ENCODE results near the gene EVX2.
A peak's percentile ranks its signal among the peaks of the same experiment; 100 is the strongest.

EVX2 gene

GRCh38 chr2:176083796-176084261 lies at the start of gene EVX2:
Gene EVX2 (minus strand): TSS chr2:176083962. CDS start chr2:176083776, 186 bp downstream.
- DNase-seq = no peak

DNA sequence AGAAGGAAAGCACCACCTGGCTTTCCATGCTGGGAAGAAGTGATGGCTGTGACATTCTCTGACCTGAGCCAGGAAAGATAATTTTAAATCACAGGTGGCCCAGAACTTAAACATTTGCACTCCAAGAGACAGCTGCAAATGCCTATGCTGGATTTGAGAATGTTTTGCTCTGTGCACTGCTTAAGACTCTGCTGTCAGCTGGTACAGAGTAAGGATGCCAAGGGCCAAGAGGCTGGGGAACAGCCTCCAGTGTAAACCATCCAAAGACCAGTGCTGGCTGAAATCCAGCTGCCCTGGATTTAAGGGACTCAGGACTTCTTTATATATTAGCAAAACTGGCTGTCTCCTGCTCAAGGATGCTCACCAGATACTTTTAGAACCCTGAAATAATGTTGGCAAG lies 49.6 kb upstream of the EVX2 start:
- no peak for DNase-seq

DNA sequence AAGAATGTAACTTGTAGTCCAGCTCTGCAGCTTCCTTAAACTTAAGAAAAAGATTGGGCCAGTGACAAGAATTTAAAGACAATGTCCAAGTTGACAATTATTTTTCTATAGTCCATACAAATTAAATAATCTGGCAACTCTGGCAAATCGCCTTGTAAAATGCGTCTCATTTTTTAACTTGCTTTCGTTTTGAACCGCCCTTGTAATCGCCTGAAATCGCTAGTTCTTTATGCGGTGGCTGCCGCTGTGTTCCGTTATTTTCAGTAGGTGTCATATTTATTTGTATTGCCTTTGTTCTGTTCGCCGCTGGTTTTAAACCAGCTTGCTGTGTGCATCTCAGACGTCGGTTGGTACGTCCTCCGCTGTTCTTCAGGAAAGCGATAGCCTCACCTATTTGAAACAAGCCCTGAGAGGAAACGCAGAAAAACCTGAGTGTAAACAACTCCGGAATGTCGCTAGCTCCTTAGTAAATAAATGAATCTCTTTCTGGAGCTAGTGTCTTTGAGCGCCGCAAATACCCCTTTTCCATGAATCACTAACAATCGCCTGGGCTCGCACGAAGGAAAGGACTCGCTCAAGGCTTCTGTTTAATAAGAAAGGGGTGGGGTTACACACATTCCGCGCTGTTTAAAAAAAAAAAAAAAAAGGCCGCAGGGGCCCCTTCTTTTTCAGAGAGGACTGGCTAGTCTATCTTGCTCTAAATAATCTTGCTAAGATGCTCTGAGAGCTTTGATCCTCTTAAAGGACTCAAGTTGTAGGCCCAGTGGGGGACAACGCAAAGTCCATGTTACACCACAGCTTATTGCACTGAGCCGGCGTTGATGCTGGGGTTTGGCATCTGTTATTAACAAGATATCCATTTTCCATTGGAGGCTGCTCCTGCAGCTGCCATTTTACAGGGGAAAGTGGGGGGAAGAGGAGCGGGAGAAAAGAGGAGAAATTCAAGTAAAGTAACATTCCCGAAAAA lies 48.7 kb upstream of the EVX2 start:
- no peak for DNase-seq

DNA sequence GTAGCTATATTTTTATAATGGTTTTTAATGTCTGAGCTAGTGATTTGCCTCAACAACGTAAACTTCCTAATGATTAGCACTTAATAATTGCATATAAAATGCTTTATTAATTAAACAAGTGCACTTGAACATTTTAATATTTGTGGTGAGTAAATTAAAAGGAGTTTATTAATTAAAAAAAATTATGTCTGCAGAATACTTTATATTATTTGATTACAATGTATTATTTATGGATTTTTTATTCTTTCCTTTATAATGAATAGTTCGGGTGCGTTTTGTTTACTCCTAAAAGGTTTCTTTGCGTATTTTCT lies 48.0 kb upstream of the EVX2 start:
- DNase-seq = no peak

DNA sequence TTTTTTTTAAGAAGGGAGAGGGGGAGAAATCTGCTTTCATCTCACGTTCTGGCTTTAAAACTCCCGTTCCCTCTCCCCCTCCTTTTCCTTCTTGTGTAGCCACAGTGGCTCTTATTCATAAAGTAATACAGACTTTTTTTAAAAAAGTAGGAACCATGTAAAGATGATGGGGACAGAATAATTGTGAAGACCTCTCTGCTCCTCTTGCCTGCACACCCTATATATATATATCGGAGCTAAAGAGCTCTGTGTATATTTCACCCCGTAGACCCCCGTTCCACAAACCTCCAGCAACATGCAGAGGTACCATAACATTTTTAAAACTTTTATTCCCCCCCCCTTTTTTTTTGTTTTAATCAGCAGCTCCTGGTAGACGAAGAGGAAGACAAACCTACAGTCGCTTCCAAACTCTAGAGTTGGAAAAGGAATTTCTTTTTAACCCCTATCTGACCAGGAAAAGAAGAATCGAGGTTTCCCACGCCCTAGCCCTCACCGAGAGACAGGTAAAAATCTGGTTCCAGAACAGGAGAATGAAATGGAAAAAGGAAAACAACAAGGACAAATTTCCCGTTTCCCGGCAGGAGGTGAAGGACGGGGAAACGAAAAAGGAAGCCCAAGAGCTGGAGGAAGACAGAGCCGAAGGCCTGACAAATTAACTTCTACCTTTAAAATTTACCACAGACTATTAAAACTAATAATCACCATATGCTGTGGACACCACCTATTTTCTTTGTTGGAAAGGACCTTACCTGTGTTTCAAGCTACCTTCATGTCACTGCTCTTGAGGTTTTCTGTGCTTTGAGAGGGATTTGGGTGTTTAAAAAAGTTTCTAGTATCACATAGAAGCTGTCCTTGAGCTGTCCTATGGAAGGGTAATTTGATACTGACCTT lies 47.4 kb upstream of the EVX2 start:
- DNase-seq = no peak

DNA sequence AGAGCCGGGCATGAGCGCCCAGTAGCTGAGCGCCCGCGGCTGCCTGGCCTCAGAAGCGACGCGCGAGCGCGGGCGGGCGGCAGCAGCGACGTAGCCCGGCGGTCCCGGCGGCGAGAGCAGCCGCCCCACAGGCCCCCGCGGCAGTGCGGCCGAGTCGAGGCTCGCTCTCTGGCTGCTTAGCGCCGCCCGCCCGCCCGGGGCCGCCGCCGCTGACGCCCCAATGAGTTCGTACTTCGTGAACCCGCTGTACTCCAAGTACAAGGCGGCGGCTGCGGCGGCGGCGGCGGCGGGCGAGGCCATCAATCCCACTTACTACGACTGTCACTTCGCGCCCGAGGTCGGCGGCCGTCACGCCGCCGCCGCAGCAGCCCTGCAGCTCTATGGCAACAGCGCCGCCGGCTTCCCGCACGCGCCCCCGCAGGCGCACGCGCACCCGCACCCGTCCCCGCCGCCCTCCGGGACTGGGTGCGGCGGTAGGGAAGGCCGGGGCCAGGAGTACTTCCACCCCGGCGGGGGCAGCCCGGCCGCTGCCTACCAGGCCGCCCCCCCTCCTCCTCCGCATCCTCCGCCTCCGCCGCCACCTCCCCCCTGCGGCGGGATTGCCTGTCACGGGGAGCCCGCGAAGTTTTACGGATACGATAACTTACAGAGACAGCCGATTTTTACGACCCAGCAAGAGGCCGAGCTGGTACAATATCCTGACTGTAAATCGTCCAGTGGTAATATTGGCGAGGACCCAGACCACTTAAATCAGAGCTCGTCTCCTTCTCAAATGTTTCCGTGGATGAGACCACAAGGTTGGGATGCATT lies 46.6 kb upstream of the EVX2 start:
- DNase-seq = peak in 1 of 2 experiments; percentile 20

DNA sequence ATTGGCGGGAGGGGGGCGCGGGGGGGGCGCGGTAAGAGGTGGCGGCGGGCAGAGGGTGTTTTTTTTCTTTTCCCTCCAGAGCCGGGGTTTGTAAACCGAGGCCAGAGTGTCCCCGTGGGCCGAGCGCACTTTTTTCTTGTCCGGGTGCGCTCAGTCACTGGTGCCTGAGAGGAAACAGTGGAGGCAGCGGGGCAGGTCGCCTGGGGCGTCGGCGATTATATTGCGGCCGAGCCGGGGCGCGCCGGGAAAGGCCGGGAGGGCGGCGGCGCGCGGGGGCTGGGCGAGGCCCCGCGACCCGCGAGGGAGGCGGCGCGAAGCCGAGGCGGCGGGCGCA lies 46.0 kb upstream of the EVX2 start:
- DNase-seq = no peak

DNA sequence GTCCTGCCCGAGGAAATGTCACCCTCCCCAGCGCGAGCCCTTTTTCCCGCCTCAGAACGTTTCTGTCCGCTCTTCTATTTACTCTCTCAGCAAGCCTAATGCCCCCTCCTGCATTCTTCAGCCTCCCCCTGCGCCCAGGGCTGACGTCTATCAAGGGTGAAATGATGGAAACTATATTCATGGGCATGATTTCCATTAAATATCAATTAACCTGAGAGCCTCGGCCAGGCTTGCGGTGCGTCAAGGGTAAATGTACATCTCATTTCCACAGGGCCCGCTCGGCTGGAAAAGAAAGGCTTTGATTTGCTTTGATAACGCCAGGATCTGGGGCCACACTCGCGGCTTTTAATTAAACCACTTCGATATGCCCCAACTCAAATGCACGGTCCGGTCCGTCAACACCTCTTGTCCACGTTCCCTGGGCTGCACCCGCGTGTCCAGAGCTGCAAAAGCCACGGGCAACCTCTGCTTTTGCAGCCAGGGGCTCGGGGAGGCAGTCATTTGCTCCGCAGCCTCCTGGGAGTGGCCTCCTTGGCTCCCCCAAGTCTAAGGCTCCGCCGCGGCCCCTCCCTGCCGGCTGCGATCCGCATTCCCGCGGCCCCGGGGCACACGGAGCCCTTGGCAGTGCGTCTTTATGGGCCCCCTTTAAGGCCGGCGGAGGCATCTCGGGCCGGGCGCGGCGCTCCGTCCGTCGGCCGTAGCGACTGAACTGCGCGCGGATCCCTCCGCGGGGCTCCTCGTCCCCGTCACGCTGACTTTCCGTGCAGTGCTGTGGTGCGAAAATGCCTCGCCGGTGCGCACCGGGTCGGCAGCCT lies 45.4 kb upstream of the EVX2 start, which contains the start of gene HOXD8:
TSS of gene HOXD8 (plus strand) at position 724 of the 815 bp plus-strand sequence. CDS start 662 bp downstream, outside the sequence.
- DNase-seq = no peak

DNA sequence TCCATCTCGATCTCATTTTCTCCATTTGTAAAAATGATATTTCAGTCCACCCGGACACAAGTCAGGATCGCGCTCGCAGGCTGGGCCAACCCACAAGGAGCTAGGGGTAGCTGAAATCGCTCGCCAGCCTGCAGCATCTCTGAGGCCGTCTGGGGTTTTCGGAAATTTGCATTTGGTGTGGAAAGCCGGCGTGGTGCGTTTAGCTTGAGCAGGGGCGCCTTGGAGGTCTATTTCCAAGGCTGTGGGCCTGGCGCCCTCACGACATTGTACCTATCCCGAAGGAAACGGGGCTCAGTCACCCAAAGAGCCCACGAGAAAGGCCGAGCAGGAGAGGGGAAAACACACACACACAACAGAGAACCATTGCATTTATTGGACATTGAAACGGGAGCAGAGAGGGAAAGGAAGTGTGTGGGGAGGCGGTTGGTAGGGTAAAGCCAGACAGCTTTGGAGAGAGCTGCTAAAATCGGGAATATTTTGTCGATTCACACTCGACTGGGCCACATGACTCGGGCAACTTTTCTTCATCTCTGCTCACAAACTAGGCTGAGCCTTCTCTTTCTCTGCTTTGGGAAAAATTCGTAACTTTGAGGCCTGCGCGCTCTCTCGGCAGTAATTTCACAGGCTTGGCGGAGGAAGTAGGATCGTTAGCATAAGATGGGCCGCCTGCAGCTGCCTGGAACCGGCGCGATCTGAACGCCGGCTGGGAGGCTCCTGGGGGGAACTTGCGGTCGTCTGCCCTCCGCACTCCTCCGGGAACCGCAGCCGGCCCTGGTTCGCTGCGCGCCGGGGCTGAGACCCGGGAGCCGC lies 44.6 kb upstream of the EVX2 start:
- no peak for DNase-seq

GRCh38 chr2:176127774-176128072 lies 44.0 kb upstream of the EVX2 start:
- DNase-seq = no peak

DNA sequence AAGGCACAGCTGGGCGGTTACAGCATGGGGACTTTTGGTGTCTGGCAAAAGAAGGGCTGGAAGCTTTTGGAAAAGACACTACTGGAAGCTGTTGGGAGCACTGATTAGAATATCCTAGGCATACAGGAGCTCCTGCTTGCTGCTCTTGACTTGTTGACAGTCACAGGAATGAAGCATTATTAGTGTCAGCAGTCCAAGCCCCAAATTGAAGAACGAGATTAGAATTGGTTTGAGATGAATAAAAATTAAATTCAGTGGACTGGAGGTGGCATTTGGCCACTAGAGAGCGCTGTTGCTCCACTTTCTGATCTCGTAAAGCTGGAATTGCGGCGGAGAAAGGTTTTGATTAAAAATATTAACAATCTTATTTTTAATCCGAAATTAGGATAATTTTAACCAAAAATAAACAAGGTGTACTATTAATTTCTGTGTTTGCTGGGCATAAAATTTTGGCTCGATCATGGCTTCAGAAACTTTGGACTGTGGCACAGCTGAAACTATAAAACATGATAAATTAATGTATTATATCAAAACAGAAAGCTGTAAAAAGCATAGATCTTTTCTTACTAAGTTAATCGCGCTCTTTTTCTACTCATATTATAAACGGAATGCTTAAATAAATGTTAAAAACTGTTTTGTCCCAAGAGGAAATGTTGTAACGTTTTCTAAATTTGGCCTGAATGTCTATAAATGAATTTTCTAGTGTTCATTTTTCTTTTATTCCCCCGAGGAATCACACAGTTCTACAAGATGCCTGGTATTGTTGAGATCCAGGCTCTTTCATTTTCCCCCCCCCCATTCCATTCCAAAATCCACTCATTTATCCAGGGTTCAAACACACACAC lies 43.4 kb upstream of the EVX2 start:
- peak; percentile 44 to 71 for DNase-seq

DNA sequence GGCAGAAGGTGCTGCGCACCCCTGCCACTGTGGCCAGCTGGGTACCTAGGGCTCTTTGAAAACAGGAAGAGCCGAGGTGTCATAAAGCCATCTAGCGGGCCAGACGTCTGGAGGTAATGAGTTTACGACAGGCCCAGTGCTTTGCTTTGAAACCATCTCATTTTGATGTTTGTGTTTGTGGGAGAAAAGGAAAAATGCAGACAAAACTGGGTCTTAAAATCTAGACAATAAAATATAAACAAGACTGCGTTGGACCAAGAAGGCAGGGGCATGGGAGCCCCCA lies 42.0 kb upstream of the EVX2 start:
- DNase-seq = no peak

DNA sequence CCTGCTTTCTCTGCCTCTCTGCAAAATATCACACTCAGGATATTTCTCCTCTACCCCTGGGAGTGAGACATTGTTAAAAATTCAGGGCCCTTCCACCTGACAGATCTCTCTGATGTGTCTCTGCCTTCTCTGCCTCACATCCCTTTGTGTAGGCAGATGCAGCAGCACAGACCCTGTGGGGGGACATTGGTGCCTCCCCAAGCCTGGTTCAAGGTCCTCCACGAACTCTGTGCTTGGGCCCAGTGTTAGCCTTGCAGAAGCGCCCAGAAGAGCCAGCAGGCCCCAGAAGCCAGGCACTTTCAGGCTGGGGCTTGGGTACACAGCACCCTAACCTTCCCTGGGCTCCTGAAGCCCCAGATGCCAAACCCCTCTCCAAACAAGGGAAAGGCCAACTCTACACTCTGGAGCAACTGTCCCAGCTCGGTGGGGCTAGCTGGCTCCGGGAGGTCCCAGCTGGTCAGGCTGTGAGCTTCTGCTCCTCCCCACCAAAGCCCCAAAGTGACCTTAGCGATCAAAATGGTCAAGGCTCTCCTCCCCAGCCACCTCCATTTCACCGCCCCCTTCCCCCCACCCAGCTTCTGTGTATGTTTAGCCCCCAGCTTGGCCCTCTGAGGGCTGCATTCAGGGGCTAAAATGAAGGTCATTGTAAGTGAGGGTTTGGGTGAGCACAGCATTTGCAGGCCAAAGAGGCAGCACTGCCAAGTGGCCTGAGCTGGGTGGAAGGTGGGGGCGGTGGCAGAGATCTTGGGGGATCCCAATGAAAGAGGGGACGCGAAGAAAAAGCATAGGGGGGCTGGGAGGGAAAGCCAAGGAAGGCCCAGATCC lies 41.4 kb upstream of the EVX2 start:
- no peak for DNase-seq

DNA sequence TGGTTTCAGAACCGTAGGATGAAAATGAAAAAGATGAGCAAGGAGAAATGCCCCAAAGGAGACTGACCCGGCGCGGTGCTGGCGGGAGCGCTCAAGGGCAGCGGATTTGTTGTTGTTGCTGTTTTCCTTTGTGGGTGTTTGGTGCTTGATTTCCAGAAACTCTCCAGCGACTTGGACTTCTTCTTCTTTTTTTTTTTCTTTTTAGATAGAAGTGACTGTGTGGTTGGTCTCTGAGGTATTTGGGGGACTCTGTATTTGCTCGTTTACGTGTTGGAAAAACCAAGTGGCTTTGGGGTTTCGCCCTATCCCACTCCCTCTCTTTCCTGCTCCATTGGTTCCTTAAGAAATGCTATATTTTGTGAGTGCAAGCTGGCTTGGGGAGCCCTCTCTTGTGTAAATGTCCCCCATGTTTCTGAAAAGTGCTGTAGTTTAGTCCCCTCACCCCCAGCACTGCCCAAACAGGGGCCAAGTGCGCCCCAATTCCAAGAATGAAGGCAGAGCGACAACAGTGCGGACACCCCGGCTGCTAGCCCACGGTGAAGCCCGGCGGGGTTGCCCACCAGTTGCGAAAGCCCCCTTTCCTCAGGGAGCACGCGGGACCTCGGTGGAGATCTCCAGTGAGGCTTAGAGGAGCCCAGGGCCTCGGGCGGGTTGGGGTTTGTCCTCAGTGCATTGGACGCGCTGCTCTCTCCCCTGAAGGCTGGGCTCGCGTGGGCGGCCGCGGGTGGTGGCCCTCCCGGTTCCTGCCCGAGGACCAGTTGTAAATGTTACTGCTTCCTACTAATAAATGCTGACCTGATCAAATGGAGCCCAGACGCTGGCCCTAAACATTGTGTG lies 40.6 kb upstream of the EVX2 start:
- no peak for DNase-seq

DNA sequence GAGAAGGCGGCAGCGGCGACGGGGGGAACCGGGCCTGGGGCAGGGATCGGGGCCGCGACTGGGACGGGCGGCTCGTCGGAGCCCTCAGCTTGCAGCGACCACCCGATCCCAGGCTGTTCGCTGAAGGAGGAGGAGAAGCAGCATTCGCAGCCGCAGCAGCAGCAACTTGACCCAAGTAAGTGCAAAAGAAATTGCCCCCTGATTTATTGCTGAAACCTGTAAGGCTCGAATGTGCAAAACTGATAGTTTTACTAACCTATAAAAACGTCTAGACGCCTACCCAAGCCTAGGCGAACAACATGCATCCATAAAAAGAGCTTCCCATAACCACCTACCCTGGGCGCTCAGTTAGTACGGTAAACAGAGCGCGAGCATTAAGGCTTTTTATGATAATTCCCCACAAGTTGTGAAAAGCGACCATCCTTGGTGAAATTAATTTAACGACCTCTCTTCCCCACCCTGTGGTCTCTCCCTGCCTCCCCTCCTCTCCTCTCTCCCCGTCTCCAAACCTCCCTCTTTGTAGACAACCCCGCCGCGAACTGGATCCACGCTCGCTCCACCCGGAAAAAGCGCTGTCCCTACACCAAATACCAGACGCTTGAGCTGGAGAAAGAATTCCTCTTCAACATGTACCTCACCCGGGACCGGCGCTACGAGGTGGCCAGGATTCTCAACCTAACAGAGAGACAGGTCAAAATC lies 39.8 kb upstream of the EVX2 start:
- DNase-seq = no peak

GRCh38 chr2:176122683-176123410 lies 39.1 kb upstream of the EVX2 start, which contains the start of gene HOXD9:
Gene HOXD9 (plus strand): TSS chr2:176122719. CDS start chr2:176122769, 50 bp downstream.
- no peak for DNase-seq

DNA sequence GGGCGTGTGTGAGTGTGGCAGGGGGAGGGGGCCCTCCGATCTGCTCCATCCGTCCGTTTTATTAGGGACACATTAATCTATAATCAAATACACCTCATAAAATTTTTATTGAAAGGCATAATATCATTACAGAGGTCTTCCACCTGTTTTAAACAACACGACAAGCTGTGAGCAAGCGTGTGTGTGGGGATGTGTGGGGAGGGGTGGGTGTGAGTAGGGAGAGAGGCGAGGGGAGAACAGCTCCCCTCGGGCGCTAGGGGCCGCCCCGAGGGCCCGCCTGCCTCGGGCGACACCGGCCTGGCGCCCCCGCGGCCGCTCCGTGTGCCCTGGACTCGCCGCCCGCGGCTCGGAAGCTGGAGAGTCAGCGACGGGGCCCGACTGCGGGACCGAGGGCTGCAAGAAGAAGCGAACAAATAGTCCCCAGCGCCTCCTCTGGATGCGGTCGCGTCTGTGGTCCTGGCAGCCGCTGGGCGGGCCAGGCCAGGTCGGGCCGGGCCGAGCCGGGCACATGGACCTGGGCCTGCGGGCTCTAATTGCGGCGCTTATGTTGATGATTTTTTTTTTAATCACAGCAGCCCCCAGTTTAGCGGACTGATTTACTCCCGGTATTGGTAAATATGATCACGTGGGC lies 38.4 kb upstream of the EVX2 start:
- DNase-seq = no peak
